Fibroblast of gingiva (primary cell): ENCODE data around the gene BTRC.
A peak's percentile ranks its signal among the peaks of the same experiment; 100 is the strongest.

Source experiments
- DNase-seq: peaks from one replicate; pipeline ENCODE4 v3.0.0-alpha.2; 2011; ENCODE audit warnings: low read depth

Gene BTRC

GRCh38 chr10:101568054-101568745 is 214.2 kb downstream of the BTRC start:
- DNase-seq: no peak

GRCh38 chr10:101569323-101569621 is 215.3 kb downstream of the BTRC start:
- DNase-seq: no peak

GRCh38 chr10:101569622-101570427 is 215.9 kb downstream of the BTRC start:
- peak; percentile 57 for DNase-seq

- no peak for DNase-seq
Observed at GRCh38 chr10:101570428-101571270, 216.7 kb downstream of the BTRC start.

GRCh38 chr10:101571271-101571925 is 217.4 kb downstream of the BTRC start:
- DNase-seq: no peak

- no peak for DNase-seq
Observed at GRCh38 chr10:101572126-101572525, 218.2 kb downstream of the BTRC start.

- DNase-seq: no peak
Observed at GRCh38 chr10:101572785-101573184, 218.8 kb downstream of the BTRC start.

GRCh38 chr10:101573885-101574753 is 220.2 kb downstream of the BTRC start:
- DNase-seq: no peak

- DNase-seq: no peak
Observed at GRCh38 chr10:101575091-101575490, 221.1 kb downstream of the BTRC start.

- DNase-seq: no peak
Observed at GRCh38 chr10:101575580-101576210, 221.7 kb downstream of the BTRC start.

- no peak for DNase-seq
Observed at GRCh38 chr10:101576211-101576863, 222.4 kb downstream of the BTRC start.

GRCh38 chr10:101577121-101577871 is 223.3 kb downstream of the BTRC start:
- DNase-seq: no peak

- no peak for DNase-seq
Observed at GRCh38 chr10:101578192-101578591, 224.2 kb downstream of the BTRC start.

- no peak for DNase-seq
Observed at GRCh38 chr10:101578803-101579515, 225.0 kb downstream of the BTRC start.

GRCh38 chr10:101579516-101579870 is 225.5 kb downstream of the BTRC start:
- DNase-seq: no peak

GRCh38 chr10:101580486-101581399 is 226.8 kb downstream of the BTRC start:
- DNase-seq: no peak

GRCh38 chr10:101585841-101586240 is 231.9 kb downstream of the BTRC start:
- DNase-seq: no peak
